ENCODE measurements around the gene MEI4.

MEI4 gene

GRCh38 chr6:77812304-77812703, 159.5 kb downstream of the MEI4 start:
- no peak for DNase-seq
- TF ChIP-seq CTCF (IDR thresholded peaks at IDR 0.05; ENCODE audit: low read length), result no peak
- no peak for TF ChIP-seq EZH2 (optimal IDR thresholded peaks at IDR 0.05; ENCODE audit: low read depth, low read length)
- TF ChIP-seq EZH2phosphoT487 (IDR thresholded peaks at IDR 0.05; ENCODE audit: low read length), result no peak
- H3K9ac ChIP-seq (ENCODE audit: low read length), result no peak overlapping the region
- H3K4me3 ChIP-seq (ENCODE audit: low read length), result no peak overlapping the region
- no peaks in the 10 kb centered on the region for H4K20me1 ChIP-seq (ENCODE audit: insufficient read depth, low read length)
- H3K27ac ChIP-seq (ENCODE audit: low read length), result no peak overlapping the region
- H3K9me3 ChIP-seq (replicated peaks; ENCODE audit: insufficient read depth, low read length), result no peaks in the 10 kb centered on the region
- H3K79me2 ChIP-seq (ENCODE audit: low read length), result no peaks in the 10 kb centered on the region
- no peak overlapping the region for H3K4me2 ChIP-seq (ENCODE audit: low read depth, low read length)
- H3K36me3 ChIP-seq (replicated peaks; ENCODE audit: insufficient read depth, low read length), result no peaks in the 10 kb centered on the region
- no peaks in the 10 kb centered on the region for H3K9me2 ChIP-seq (replicated peaks; ENCODE audit: insufficient read depth, low read length)
- H3F3A ChIP-seq (ENCODE audit: insufficient read depth, low read length), result no peaks in the 10 kb centered on the region
- no peak overlapping the region for H2AFZ ChIP-seq (ENCODE audit: low read length)
- no peaks in the 10 kb centered on the region for H3K4me1 ChIP-seq (ENCODE audit: low read length)
- no peaks in the 10 kb centered on the region for H3K27me3 ChIP-seq (replicated peaks; ENCODE audit: insufficient read depth, low read length)

DNA sequence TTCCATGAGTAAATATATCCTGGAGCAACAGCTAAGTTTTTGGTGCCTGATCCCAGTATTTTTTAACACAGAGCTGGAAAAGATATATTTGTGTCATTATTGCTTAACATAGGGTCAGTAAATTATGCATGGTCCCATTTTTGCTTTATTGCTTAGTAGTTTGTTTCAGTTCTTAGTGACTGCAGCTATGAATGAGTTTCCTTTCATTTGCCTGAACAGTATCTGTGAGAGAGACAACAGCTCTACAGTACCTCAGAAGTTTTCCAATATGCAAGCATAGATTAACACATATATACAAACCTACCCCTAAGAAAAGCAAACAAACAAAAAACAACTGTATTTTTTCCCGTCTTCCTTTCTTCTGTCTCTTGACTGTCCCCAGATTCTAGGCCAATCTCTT, 160.3 kb downstream of the MEI4 start:
- H3K9ac ChIP-seq (ENCODE audit: low read length), result no peak overlapping the region
- TF ChIP-seq EZH2phosphoT487 (IDR thresholded peaks at IDR 0.05; ENCODE audit: low read length) (no peak), CTCF (IDR thresholded peaks at IDR 0.05; ENCODE audit: low read length) (no peak), EZH2 (optimal IDR thresholded peaks at IDR 0.05; ENCODE audit: low read depth, low read length) (no peak)
- no peak overlapping the region for H3K4me3 ChIP-seq (ENCODE audit: low read length)
- no peak overlapping the region for H3K27ac ChIP-seq (ENCODE audit: low read length)
- H3K9me3 ChIP-seq (replicated peaks; ENCODE audit: insufficient read depth, low read length), result no peaks in the 10 kb centered on the region
- no peaks in the 10 kb centered on the region for H4K20me1 ChIP-seq (ENCODE audit: insufficient read depth, low read length)
- H3K27me3 ChIP-seq (replicated peaks; ENCODE audit: insufficient read depth, low read length), result no peaks in the 10 kb centered on the region
- no peak for DNase-seq
- H3K79me2 ChIP-seq (ENCODE audit: low read length), result no peaks in the 10 kb centered on the region
- H3K36me3 ChIP-seq (replicated peaks; ENCODE audit: insufficient read depth, low read length), result no peaks in the 10 kb centered on the region
- H3K4me2 ChIP-seq (ENCODE audit: low read depth, low read length), result no peak overlapping the region
- no peaks in the 10 kb centered on the region for H3F3A ChIP-seq (ENCODE audit: insufficient read depth, low read length)
- H3K9me2 ChIP-seq (replicated peaks; ENCODE audit: insufficient read depth, low read length), result no peaks in the 10 kb centered on the region
- H2AFZ ChIP-seq (ENCODE audit: low read length), result no peak overlapping the region
- 0 out of 2 replicates have a peak, but pooled peaks cover 3% of the 10 kb centered on the region for H3K4me1 ChIP-seq (ENCODE audit: low read length)

DNA sequence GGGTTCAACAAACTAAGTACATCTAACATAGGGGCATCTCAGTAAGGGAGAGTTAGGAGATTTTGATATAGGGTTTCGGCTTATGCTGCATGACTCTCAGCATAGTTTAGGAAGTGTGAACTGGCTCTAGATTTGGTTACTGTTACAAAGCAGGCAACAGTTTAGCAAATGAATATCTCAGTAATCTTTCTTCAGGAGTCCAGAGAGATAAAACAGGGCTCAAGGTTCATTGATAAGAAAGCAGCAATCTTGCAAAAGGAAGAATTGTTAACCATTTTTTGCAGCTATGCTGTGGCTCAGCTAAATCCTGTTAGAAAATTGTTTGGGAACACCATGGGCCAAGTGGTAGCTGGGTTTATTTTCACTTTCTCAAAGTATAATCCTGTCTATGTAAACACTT, 161.3 kb downstream of the MEI4 start:
- no peaks in the 10 kb centered on the region for H3K9me2 ChIP-seq (replicated peaks; ENCODE audit: insufficient read depth, low read length)
- no peak overlapping the region for H2AFZ ChIP-seq (ENCODE audit: low read length)
- no peaks in the 10 kb centered on the region for H3K79me2 ChIP-seq (ENCODE audit: low read length)
- no peaks in the 10 kb centered on the region for H3K9me3 ChIP-seq (replicated peaks; ENCODE audit: insufficient read depth, low read length)
- H3K36me3 ChIP-seq (replicated peaks; ENCODE audit: insufficient read depth, low read length), result no peaks in the 10 kb centered on the region
- DNase-seq, result no peak
- no peak for TF ChIP-seq EZH2 (optimal IDR thresholded peaks at IDR 0.05; ENCODE audit: low read depth, low read length)
- no peak for TF ChIP-seq CTCF (IDR thresholded peaks at IDR 0.05; ENCODE audit: low read length)
- TF ChIP-seq EZH2phosphoT487 (IDR thresholded peaks at IDR 0.05; ENCODE audit: low read length), result no peak
- 0 out of 2 replicates have a peak, but pooled peaks cover 3% of the 10 kb centered on the region for H3K4me1 ChIP-seq (ENCODE audit: low read length)
- H3K27ac ChIP-seq (ENCODE audit: low read length), result no peak overlapping the region
- H3K9ac ChIP-seq (ENCODE audit: low read length), result no peak overlapping the region
- no peaks in the 10 kb centered on the region for H3F3A ChIP-seq (ENCODE audit: insufficient read depth, low read length)
- no peak overlapping the region for H3K4me2 ChIP-seq (ENCODE audit: low read depth, low read length)
- H3K27me3 ChIP-seq (replicated peaks; ENCODE audit: insufficient read depth, low read length), result no peaks in the 10 kb centered on the region
- H3K4me3 ChIP-seq (ENCODE audit: low read length), result no peak overlapping the region
- H4K20me1 ChIP-seq (ENCODE audit: insufficient read depth, low read length), result no peaks in the 10 kb centered on the region
